ENCODE data around the gene ATP2C2.

The ATP2C2 gene

DNA sequence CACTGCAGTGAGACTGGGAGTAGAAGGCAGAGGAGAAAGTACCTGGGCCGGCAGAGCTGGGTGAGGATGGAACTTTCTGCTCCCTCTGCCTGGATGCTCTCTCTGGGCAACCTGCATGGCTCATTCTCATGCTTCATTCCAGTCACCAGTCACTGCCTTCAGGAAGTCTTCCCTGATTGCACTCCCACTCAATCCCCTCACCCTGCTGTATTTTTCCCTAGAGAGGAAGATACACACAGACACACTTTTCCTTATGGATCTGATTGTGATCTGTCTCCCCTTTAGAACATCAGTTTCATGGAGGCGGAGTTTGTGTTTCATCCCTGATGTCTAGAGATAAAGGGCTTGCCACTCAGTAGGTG, 91.2 kb downstream of the ATP2C2 start:
- no peak for TF ChIP-seq POLR2AphosphoS5 (IDR thresholded peaks at IDR 0.05; ENCODE audit: low read depth, low read length)
- no peak for TF ChIP-seq SIN3A (IDR thresholded peaks at IDR 0.05; ENCODE audit: borderline replicate concordance, insufficient read depth, low read length)
- TF ChIP-seq FOXP2 (optimal IDR thresholded peaks at IDR 0.05; ENCODE audit: borderline replicate concordance, extremely low read depth, extremely low read length, insufficient read depth), result no peak
- TF ChIP-seq TAF1 (IDR thresholded peaks at IDR 0.05; ENCODE audit: borderline replicate concordance, insufficient read depth, low read length), result no peak
- TF ChIP-seq, protein P1, sequence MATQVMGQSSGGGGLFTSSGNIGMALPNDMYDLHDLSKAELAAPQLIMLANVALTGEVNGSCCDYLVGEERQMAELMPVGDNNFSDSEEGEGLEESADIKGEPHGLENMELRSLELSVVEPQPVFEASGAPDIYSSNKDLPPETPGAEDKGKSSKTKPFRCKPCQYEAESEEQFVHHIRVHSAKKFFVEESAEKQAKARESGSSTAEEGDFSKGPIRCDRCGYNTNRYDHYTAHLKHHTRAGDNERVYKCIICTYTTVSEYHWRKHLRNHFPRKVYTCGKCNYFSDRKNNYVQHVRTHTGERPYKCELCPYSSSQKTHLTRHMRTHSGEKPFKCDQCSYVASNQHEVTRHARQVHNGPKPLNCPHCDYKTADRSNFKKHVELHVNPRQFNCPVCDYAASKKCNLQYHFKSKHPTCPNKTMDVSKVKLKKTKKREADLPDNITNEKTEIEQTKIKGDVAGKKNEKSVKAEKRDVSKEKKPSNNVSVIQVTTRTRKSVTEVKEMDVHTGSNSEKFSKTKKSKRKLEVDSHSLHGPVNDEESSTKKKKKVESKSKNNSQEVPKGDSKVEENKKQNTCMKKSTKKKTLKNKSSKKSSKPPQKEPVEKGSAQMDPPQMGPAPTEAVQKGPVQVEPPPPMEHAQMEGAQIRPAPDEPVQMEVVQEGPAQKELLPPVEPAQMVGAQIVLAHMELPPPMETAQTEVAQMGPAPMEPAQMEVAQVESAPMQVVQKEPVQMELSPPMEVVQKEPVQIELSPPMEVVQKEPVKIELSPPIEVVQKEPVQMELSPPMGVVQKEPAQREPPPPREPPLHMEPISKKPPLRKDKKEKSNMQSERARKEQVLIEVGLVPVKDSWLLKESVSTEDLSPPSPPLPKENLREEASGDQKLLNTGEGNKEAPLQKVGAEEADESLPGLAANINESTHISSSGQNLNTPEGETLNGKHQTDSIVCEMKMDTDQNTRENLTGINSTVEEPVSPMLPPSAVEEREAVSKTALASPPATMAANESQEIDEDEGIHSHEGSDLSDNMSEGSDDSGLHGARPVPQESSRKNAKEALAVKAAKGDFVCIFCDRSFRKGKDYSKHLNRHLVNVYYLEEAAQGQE (IDR thresholded peaks at IDR 0.05; ENCODE audit: insufficient read depth in 1 of 2, low read depth in 2 of 2, low read length in 2 of 2), result no peak

DNA sequence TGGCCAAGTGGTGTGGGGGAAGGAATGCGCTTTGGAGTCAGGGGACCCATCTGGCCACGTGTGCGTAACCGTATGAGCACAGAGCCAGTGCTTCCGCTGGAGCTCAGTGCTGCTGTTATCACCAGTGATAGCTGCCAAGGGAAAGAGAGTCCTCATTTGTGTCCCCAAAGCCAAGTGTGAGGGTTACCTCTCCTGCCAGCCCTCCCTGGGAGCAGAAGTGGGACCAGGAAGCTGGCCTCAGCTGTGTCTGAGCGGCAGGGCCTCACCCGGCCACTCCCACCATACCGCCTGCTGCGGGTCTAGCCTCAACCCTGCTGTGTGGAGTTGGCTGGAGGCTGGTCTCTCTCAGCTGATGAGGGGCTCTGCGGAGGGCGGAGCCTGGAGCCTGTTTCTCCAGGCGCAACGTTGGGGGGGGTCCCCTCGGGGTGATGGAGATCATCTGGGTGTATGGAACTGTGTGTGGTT, 91.6 kb downstream of the ATP2C2 start:
- no peak for TF ChIP-seq TAF1 (IDR thresholded peaks at IDR 0.05; ENCODE audit: borderline replicate concordance, insufficient read depth, low read length)
- TF ChIP-seq POLR2AphosphoS5 (IDR thresholded peaks at IDR 0.05; ENCODE audit: low read depth, low read length), result no peak
- TF ChIP-seq FOXP2 (optimal IDR thresholded peaks at IDR 0.05; ENCODE audit: borderline replicate concordance, extremely low read depth, extremely low read length, insufficient read depth), result no peak
- TF ChIP-seq SIN3A (IDR thresholded peaks at IDR 0.05; ENCODE audit: borderline replicate concordance, insufficient read depth, low read length), result no peak
- TF ChIP-seq, protein P1 (IDR thresholded peaks at IDR 0.05; ENCODE audit: insufficient read depth in 1 of 2, low read depth in 2 of 2, low read length in 2 of 2), result no peak

DNA sequence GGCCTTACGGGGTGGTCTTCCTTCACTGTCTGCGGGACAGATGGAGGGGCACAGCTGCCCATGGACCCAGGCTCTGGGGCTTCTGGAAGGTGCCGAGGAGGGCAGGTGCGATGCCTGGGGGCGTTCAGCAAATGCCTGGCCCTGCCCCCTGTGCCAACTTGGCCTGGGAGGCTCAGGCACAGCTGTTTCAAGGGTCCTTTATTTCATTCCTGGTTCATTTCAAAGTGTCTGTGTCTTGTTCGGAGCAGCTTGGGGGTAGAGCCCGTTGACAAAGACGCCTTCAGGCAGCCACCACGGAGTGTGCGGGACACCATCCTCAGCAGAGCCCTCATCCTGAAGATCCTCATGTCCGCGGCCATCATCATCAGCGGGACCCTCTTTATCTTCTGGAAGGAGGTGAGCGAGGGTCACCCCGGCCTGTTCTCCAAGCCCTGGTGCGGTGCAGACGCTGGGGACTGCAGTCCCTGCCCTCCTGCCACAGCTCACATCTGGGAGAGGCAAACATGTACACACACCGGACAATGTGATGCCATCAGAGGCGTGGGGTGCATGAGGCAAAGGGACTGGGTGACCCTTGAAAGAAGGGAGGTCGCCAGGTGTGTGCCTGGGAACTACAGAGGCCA, 92.2 kb downstream of the ATP2C2 start:
- TF ChIP-seq FOXP2 (optimal IDR thresholded peaks at IDR 0.05; ENCODE audit: borderline replicate concordance, extremely low read depth, extremely low read length, insufficient read depth), result no peak
- TF ChIP-seq SIN3A (IDR thresholded peaks at IDR 0.05; ENCODE audit: borderline replicate concordance, insufficient read depth, low read length), result no peak
- TF ChIP-seq POLR2AphosphoS5 (IDR thresholded peaks at IDR 0.05; ENCODE audit: low read depth, low read length), result no peak
- TF ChIP-seq, protein P1 (IDR thresholded peaks at IDR 0.05; ENCODE audit: insufficient read depth in 1 of 2, low read depth in 2 of 2, low read length in 2 of 2), result no peak
- TF ChIP-seq TAF1 (IDR thresholded peaks at IDR 0.05; ENCODE audit: borderline replicate concordance, insufficient read depth, low read length), result no peak

DNA sequence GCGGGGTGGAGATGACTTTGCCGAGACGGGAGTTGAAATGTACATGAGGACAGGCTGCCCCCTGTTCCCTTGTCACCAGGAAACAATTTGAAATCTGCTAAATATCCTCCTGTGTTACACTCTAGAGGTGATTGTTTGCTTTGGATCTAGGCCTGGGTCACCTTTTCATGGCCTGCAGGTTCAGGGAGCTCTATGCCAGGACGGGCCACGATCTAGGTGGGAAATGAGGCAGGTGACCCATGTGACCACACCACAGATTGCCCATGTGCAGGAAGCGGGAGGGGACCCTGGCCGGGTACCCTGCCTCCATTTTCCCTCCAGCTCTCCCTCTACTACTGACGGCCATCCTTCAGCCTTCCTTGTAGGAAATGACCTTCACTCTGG, 92.7 kb downstream of the ATP2C2 start:
- no peak for TF ChIP-seq FOXP2 (optimal IDR thresholded peaks at IDR 0.05; ENCODE audit: borderline replicate concordance, extremely low read depth, extremely low read length, insufficient read depth)
- no peak for TF ChIP-seq POLR2AphosphoS5 (IDR thresholded peaks at IDR 0.05; ENCODE audit: low read depth, low read length)
- TF ChIP-seq, protein P1 (IDR thresholded peaks at IDR 0.05; ENCODE audit: insufficient read depth in 1 of 2, low read depth in 2 of 2, low read length in 2 of 2), result no peak
- no peak for TF ChIP-seq TAF1 (IDR thresholded peaks at IDR 0.05; ENCODE audit: borderline replicate concordance, insufficient read depth, low read length)
- no peak for TF ChIP-seq SIN3A (IDR thresholded peaks at IDR 0.05; ENCODE audit: borderline replicate concordance, insufficient read depth, low read length)

Data from PFSK-1 (cell line).